Liver (tissue), 3 donors: ENCODE results near the gene SLC29A3.

Experiments used
- EGR1 ChIP-seq, 2 donors: IDR thresholded peaks; 2 replicates each; pipeline ENCODE4 v1.6.1; 2016 to 2018; ENCODE audit warnings: antibody characterized with exemption in 2 of 2, low read depth in 2 of 2
- FOXA1 ChIP-seq: IDR thresholded peaks from 2 replicates; pipeline ENCODE4 v1.6.1; 2016; ENCODE audit warnings: antibody characterized with exemption
- GABPA ChIP-seq, 2 donors: IDR thresholded peaks in 1 of 2; conservative IDR thresholded peaks in 1 of 2; 2 replicates each; pipeline ENCODE4 v1.6.1; 2016; ENCODE audit warnings: antibody characterized with exemption in 2 of 2, mild to moderate bottlenecking in 1 of 2, moderate library complexity in 1 of 2
- JUND ChIP-seq, 2 donors: IDR thresholded peaks; 2 replicates each; pipeline ENCODE4 v1.6.1; 2016; ENCODE audit warnings: antibody characterized with exemption in 2 of 2
- RAD21 ChIP-seq, 2 donors: IDR thresholded peaks; 2 replicates each; pipeline ENCODE4 v1.6.1; 2016; ENCODE audit warnings: antibody characterized with exemption in 2 of 2, mild to moderate bottlenecking in 2 of 2
- SP1 ChIP-seq: IDR thresholded peaks from 2 replicates; pipeline ENCODE4 v1.6.1; 2018; ENCODE audit warnings: antibody characterized with exemption, mild to moderate bottlenecking
- TAF1 ChIP-seq: conservative IDR thresholded peaks from 2 replicates; pipeline ENCODE4 v1.6.1; 2016; ENCODE audit warnings: antibody characterized with exemption, mild to moderate bottlenecking
- TF ChIP-seq, protein P1 (sequence below): fragments of 150-350 bp; IDR thresholded peaks from 2 replicates; pipeline ENCODE4 v1.5.1; 2017; ENCODE audit warnings: improper control_type of control experiment, low read depth, low read length; ENCODE audit not compliant: missing input control
- TF ChIP-seq, protein P2 (sequence below): IDR thresholded peaks from 2 replicates; pipeline ENCODE4 v1.6.1; 2016; ENCODE audit warnings: antibody characterized with exemption, mild to moderate bottlenecking
- TF ChIP-seq, protein P3 (sequence below): IDR thresholded peaks from 2 replicates; pipeline ENCODE4 v1.6.1; 2016; ENCODE audit warnings: antibody characterized with exemption
- TF ChIP-seq, protein P4 (sequence below): IDR thresholded peaks from 2 replicates; pipeline ENCODE4 v1.6.1; 2016; ENCODE audit warnings: antibody characterized with exemption
- TF ChIP-seq, protein P5 (sequence below): IDR thresholded peaks from 2 replicates; pipeline ENCODE4 v1.6.1; 2016; ENCODE audit warnings: antibody characterized with exemption
- donor health status: healthy.
- donor health status: healthy.

DNA sequence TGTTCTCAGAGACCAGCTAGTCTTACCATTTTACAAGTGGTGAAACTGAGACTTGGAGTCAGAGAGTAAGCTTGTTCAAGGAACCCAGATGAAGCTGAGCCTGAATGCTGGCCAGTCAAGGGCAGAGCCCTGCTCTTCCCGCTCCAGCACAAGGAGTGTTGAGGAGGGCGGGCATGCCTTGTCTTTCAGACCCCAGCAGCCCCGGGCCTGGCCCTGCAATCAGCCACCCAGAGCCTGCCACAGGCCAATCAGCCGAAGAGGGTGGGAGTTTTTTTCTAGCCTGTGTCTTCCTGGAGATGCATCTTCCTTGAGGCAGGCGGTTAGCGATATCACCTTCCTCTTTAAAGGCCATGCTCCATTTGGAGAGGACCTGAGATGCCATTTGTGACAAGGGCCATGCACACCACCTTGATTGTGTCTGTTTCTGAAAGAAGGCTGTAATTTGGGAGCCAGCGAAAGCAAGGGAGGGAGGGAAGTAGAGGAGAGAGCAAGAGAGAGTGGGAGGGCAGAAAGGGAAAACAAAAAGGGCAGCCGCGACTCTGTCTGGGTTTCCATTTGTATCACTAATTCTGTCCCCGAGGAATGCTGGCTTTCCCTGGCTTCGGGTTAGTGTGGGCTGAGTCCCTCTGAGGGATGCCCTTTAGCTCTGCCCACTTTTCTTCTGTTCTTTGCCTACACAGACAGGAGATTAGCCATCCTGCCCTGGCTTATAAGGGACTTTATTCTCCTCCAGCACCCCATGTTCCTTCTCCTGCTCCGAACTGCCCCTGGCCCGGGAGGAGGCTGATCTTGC, 85.6 kb downstream of the SLC29A3 start:
- TF ChIP-seq, protein P1, sequence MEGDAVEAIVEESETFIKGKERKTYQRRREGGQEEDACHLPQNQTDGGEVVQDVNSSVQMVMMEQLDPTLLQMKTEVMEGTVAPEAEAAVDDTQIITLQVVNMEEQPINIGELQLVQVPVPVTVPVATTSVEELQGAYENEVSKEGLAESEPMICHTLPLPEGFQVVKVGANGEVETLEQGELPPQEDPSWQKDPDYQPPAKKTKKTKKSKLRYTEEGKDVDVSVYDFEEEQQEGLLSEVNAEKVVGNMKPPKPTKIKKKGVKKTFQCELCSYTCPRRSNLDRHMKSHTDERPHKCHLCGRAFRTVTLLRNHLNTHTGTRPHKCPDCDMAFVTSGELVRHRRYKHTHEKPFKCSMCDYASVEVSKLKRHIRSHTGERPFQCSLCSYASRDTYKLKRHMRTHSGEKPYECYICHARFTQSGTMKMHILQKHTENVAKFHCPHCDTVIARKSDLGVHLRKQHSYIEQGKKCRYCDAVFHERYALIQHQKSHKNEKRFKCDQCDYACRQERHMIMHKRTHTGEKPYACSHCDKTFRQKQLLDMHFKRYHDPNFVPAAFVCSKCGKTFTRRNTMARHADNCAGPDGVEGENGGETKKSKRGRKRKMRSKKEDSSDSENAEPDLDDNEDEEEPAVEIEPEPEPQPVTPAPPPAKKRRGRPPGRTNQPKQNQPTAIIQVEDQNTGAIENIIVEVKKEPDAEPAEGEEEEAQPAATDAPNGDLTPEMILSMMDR: no peak
- no peak for TF ChIP-seq TAF1
- TF ChIP-seq, protein P2, sequence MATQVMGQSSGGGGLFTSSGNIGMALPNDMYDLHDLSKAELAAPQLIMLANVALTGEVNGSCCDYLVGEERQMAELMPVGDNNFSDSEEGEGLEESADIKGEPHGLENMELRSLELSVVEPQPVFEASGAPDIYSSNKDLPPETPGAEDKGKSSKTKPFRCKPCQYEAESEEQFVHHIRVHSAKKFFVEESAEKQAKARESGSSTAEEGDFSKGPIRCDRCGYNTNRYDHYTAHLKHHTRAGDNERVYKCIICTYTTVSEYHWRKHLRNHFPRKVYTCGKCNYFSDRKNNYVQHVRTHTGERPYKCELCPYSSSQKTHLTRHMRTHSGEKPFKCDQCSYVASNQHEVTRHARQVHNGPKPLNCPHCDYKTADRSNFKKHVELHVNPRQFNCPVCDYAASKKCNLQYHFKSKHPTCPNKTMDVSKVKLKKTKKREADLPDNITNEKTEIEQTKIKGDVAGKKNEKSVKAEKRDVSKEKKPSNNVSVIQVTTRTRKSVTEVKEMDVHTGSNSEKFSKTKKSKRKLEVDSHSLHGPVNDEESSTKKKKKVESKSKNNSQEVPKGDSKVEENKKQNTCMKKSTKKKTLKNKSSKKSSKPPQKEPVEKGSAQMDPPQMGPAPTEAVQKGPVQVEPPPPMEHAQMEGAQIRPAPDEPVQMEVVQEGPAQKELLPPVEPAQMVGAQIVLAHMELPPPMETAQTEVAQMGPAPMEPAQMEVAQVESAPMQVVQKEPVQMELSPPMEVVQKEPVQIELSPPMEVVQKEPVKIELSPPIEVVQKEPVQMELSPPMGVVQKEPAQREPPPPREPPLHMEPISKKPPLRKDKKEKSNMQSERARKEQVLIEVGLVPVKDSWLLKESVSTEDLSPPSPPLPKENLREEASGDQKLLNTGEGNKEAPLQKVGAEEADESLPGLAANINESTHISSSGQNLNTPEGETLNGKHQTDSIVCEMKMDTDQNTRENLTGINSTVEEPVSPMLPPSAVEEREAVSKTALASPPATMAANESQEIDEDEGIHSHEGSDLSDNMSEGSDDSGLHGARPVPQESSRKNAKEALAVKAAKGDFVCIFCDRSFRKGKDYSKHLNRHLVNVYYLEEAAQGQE: no peak
- TF ChIP-seq JUND (IDR thresholded peaks at IDR 0.05): no peak
- no peak for TF ChIP-seq RAD21 (IDR thresholded peaks at IDR 0.05)
- TF ChIP-seq, protein P3, sequence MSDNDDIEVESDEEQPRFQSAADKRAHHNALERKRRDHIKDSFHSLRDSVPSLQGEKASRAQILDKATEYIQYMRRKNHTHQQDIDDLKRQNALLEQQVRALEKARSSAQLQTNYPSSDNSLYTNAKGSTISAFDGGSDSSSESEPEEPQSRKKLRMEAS: no peak
- TF ChIP-seq GABPA (IDR thresholded peaks at IDR 0.05 in 1 of 2, conservative IDR thresholded peaks at IDR 0.05 in 1 of 2): no peak
- no peak for TF ChIP-seq FOXA1
- TF ChIP-seq, protein P4, sequence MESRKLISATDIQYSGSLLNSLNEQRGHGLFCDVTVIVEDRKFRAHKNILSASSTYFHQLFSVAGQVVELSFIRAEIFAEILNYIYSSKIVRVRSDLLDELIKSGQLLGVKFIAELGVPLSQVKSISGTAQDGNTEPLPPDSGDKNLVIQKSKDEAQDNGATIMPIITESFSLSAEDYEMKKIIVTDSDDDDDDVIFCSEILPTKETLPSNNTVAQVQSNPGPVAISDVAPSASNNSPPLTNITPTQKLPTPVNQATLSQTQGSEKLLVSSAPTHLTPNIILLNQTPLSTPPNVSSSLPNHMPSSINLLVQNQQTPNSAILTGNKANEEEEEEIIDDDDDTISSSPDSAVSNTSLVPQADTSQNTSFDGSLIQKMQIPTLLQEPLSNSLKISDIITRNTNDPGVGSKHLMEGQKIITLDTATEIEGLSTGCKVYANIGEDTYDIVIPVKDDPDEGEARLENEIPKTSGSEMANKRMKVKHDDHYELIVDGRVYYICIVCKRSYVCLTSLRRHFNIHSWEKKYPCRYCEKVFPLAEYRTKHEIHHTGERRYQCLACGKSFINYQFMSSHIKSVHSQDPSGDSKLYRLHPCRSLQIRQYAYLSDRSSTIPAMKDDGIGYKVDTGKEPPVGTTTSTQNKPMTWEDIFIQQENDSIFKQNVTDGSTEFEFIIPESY: no peak
- TF ChIP-seq EGR1 (IDR thresholded peaks at IDR 0.05; ENCODE audit: low read depth in 2 of 2): no peak
- no peak for TF ChIP-seq SP1
- TF ChIP-seq, protein P5, sequence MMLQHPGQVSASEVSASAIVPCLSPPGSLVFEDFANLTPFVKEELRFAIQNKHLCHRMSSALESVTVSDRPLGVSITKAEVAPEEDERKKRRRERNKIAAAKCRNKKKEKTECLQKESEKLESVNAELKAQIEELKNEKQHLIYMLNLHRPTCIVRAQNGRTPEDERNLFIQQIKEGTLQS: no peak
